Aorta (tissue), 5 donors: ENCODE results near the gene MAP3K4. TPM values are rescaled to one million over a fixed set of nuclear protein-coding genes. Genes with fewer than 3 reads are reported as not detected.
A peak's percentile ranks its signal among the peaks of the same experiment; 100 is the strongest.

Source experiments
- ATAC-seq: fragments of 200-7000 bp; cut with Tn5 transposase; one replicate; pipeline ENCODE4 v1.9.1; 2022; ENCODE audit warnings: moderate library complexity; ENCODE audit not compliant: low FRiP score
- DNase-seq, 2 donors: peaks; one replicate each; pipeline ENCODE4 v3.0.0-alpha.2; 2020
- H3K27ac ChIP-seq, 2 donors: one replicate each; pipeline ENCODE4 v1.5.1; 2013; ENCODE audit warnings: low read length in 2 of 2, mild to moderate bottlenecking in 2 of 2, moderate library complexity in 2 of 2, control low read depth in 1 of 2, inconsistent platforms in 1 of 2, low read depth in 1 of 2
- H3K27me3 ChIP-seq, 2 donors: one replicate each; pipeline ENCODE4 v1.6.1; 2013; ENCODE audit warnings: control low read depth in 1 of 2, low read length in 1 of 2, mild to moderate bottlenecking in 1 of 2, moderate library complexity in 1 of 2; ENCODE audit not compliant: insufficient read depth in 2 of 2, control insufficient read depth in 1 of 2
- H3K36me3 ChIP-seq, 2 donors: one replicate each; pipeline ENCODE4 v1.6.1; 2013; ENCODE audit warnings: control low read depth in 1 of 2, low read length in 1 of 2, mild to moderate bottlenecking in 1 of 2; ENCODE audit not compliant: insufficient read depth in 2 of 2, control insufficient read depth in 1 of 2
- H3K4me1 ChIP-seq, 2 donors: one replicate each; pipeline ENCODE4 v1.6.1; 2013; ENCODE audit warnings: low read length in 2 of 2, control low read depth in 1 of 2, mild to moderate bottlenecking in 1 of 2, moderate library complexity in 1 of 2; ENCODE audit not compliant: insufficient read depth in 2 of 2, control insufficient read depth in 1 of 2
- H3K4me3 ChIP-seq, 2 donors: one replicate each; pipeline ENCODE4 v1.5.1; 2013; ENCODE audit warnings: low read length in 2 of 2, control low read depth in 1 of 2, mild to moderate bottlenecking in 1 of 2
- H3K9me3 ChIP-seq: one replicate; pipeline ENCODE4 v1.6.1; 2013; ENCODE audit warnings: mild to moderate bottlenecking, low read length; ENCODE audit not compliant: control insufficient read depth
- WGBS, 2 donors: extraction: QIAGEN DNeasy Blood & Tissue Kit; methylation state at CpG; one replicate each; pipeline ENCODE4 v1.1.7; 2013; 5-methylcytosine and 5-hydroxymethylcytosine counted together
- intact Hi-C, 2 donors: fragments of 100-400 bp; cut with DNase I; formaldehyde crosslinking; loops; one replicate each; pipeline versions ENCODE4 v1.14.2 to v1.15.0; 2022
- polyA plus RNA-seq, 2 donors: library from polyadenylated mRNA; stranded (reverse); fragments of 200-250 nt; gene quantifications; one replicate each; pipeline ENCODE4 v1.2.3, GENCODE V29; 2013
- total RNA-seq, 2 donors: library from RNA; stranded (reverse); fragmentation: NEBNext Ultra II Directional; extraction: Animal tissue kit (Norgen Biotek cat#: 25700); gene quantifications; one replicate each; pipeline ENCODE4 v1.2.1, GENCODE V29; 2021
- donor health status: healthy with polysubstance abuse.
- donor health status: Bipolar disorder and iron deficiency.
- donor health status: DM: no; HTN: no; CAD: no.
- donor health status: DM: no; HTN: no; CAD: no.
- donor health status: DM: yes; HTN: yes; CAD: no.

The MAP3K4 gene
- total and polyA plus RNA-seq, 4 donors, result 5.3 to 63.7 (median 32.8) TPM

DNA sequence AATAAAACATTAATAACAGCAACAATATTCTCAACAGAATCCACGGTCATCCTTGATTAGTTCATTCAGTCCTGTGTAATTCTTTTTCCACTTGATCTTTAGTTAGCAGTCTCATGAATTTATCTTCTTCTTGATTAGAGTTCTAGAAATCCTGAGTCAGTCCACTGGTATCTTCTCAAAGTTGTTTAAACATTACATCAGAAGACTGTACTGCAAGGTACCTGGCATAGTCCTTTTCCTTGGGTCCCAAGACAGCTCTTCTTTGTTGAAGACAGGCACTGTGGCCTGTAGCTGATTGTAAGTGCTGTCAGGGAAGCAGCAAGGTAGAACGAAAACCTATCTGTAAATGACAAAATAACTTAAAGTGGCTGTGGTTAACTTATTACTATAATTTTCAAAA, 11.8 kb downstream of the MAP3K4 start:
- Histone ChIP-seq H3K27me3 (no peaks in the 10 kb centered on the region), H3K4me3 (no peak overlapping the region), H3K36me3 (no peaks in the 10 kb centered on the region), H3K9me3 (no peaks in the 10 kb centered on the region), H3K4me1 (peaks cover 0 to 3% of the 10 kb centered on the region in 2 donors), H3K27ac (no peak overlapping the region)
- WGBS, 2 donors, result 91 to 97% methylated on average over 2 of the region's 2 CpGs
- intact Hi-C loops, result no loop called here
- DNase-seq (no peak), ATAC-seq (no peak)

DNA sequence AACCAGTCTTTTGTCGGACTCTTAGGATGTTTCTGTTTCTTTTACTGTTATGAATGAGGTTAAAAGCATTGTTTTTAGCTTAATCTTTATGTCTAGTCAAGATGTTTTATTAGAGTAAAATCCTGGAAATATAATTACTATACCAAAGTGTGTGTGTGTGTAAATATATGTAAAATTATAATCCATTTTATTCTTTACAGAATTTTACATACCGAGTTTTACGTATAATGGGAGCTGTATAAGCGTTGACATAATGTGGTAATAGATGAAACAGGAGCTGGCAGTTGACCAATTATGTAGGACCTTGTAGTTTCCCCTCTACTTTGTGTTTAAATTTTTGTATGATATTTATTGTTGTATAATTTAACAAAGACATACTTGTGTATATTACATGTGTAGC, 16.7 kb downstream of the MAP3K4 start:
- intact Hi-C loops, result no loop called here
- no peaks in the 10 kb centered on the region for H3K27me3 ChIP-seq
- ATAC-seq (no peak), DNase-seq (no peak)
- 95 to 96% methylated on average over 4 of the region's 4 CpGs for WGBS, 2 donors
- H3K36me3 ChIP-seq, result no peaks in the 10 kb centered on the region
- H3K4me3 ChIP-seq, result no peak overlapping the region
- H3K9me3 ChIP-seq, result no peaks in the 10 kb centered on the region
- H3K4me1 ChIP-seq, result peaks cover 4 to 9% of the 10 kb centered on the region in 2 donors
- H3K27ac ChIP-seq, result no peak overlapping the region

DNA sequence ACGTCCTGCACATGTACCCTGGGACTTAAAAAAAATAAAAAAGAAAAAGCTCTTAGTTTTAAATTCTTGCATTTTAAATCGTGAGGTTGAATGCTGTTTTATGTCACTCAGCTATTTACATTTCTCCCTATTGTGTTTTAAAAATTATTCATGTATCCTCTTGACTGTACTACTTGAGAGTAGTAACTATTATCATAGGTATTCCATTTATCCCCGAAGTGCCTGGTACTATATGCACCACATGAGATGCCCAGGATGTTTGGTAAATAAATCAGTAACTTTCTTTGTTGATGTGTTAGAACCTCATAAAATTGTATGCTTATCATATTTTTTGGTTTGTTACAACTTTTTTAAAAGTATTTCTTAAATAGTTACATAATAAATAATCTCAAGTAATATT, 18.4 kb downstream of the MAP3K4 start:
- DNase-seq (no peak), ATAC-seq (no peak)
- 82 to 88% methylated on average over 3 of the region's 3 CpGs for WGBS, 2 donors
- no peak overlapping the region for H3K4me3 ChIP-seq
- no peak overlapping the region for H3K27ac ChIP-seq
- no peaks in the 10 kb centered on the region for H3K27me3 ChIP-seq
- H3K36me3 ChIP-seq, result no peaks in the 10 kb centered on the region
- H3K4me1 ChIP-seq, result peaks cover 4 to 9% of the 10 kb centered on the region in 2 donors
- intact Hi-C loops, result no loop called here
- no peaks in the 10 kb centered on the region for H3K9me3 ChIP-seq

DNA sequence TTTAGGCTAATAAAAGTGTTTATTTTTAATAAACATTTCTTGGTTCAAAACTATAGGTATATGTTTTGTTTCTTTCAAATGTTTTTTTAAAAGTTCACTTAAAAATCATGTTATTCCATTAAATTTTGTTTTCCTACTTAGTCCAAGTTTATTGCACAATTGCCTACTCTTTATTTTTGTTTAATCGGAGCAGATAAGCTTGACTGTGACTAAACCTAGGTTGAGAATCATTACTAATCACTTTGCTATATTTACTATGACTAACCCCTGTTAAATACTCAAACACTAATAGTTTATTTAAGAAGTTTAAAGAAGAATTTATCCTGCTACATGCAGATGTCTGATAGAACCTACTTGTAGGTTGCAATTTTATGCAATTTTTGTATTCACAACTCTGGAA, 18.8 kb downstream of the MAP3K4 start:
- DNase-seq (no peak), ATAC-seq (no peak)
- H3K9me3 ChIP-seq, result no peaks in the 10 kb centered on the region
- H3K36me3 ChIP-seq, result no peaks in the 10 kb centered on the region
- peaks cover 4 to 9% of the 10 kb centered on the region in 2 donors for H3K4me1 ChIP-seq
- H3K4me3 ChIP-seq, result no peak overlapping the region
- H3K27ac ChIP-seq, result no peak overlapping the region
- WGBS, 2 donors, result 4 to 13% methylated on average over 1 of the region's 1 CpG
- intact Hi-C loops, result no loop called here
- no peaks in the 10 kb centered on the region for H3K27me3 ChIP-seq

DNA sequence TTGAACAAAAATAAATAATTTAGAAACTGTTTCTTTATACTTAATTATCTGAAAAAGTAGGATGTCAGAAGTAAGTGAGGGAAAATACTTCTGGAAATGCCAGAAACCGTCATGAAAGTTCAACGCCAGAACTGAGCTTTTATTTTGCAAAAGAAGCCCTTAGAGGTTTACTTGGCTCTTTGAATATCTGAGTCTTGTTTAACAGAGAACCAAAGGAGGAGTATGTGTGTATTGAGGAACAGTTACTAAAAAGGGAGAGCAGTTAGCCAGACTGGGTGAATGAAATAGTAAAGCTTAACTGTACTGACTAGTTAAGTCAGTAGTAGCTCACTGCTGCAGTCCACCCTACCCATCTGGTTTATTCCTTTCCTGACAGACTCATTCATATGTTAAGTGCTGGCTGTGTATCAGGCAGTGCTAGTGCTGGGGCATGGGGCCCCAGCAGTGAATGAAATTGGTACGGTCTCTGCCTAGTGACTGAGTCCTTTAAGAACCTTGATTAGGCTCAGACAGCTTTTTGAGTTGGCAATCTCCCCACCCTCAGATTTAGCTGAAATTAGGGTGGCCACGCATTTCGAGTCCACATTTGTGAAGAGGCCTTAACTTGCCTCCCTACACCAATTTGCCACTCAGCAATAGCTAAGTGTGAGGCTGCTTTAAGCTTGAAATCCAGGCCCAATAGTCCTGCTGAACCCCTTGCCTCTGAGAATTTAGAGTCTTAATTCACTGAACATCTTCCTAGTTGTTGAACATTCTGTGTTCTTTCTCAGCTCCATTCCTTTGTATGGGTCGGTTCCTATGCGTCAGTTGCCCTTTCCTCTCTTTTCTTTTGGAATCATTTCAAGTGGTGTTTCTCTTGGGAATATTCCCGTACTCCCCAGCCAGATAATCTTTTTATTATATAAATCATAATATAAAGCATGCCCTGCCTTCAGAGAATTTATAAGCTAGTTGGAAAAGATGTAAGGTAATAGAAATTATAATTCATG, 20.2 kb downstream of the MAP3K4 start:
- 5 to 8% methylated on average over 8 of the region's 8 CpGs for WGBS, 2 donors
- Histone ChIP-seq H3K27me3 (no peaks in the 10 kb centered on the region), H3K9me3 (no peaks in the 10 kb centered on the region), H3K27ac (peak overlapping the region in 1 of 2 donors; percentile 66), H3K36me3 (no peaks in the 10 kb centered on the region), H3K4me3 (no peak overlapping the region), H3K4me1 (peaks cover 4 to 9% of the 10 kb centered on the region in 2 donors)
- ATAC-seq, result peak; percentile 63
- intact Hi-C loops, result no loop called here
- DNase-seq, result no peak

DNA sequence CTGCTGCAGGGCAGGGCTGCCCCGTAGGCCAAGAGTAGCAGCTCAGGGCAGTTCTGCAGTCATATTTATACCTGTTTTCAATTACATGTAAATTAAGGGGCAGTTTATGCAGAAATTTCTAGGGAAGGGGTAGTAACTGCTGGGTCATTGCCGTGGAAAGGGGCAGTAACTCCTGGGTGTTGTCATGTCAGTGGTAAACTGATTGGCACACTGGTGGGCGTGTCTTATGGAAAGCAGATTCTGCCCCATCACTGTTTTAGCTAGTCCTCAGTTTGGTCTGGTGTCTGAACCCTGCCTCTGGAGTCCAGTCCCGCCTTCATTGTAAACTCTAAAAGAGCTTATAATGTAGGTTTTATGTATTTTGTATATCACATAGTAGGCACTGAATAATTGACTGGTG, 22.1 kb downstream of the MAP3K4 start:
- no peak overlapping the region for H3K27ac ChIP-seq
- 96 to 97% methylated on average over 4 of the region's 4 CpGs for WGBS, 2 donors

DNA sequence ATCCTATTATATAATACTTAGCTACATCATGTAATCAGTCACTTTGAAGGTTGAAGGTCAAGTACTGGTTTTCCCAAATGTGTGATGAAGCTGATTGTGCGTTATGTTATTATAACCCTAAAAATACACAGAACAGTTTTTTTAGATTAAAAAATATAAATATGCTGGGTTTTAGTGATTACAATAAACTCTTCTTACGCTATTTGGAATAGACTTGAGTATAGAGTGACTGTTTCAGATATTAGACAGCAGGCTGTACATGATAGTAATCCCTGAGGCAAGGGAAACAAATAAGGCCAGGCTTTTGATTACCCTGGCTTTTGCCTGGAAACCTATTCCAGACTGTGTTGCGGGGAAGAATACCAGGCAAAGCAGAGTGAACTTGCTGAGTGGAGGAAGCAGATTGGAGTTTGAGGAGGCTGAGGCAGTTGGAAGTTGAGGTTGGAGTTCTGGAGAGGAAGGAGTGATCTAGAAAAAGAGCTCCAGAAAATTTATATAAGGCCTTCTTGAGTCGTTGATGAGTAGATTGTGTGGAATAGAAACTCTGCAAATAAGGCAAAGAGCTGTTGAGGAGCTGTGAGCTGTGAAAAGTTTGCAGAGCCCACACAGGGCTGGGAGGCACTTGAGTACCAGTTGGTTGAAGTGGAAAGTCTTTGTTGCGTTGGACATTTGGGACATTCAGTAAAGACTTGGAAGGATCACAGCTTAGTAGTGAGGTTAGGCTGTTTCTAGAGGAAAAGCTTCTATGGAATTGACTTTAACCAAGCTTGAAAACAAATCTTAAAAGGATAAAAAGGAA, 26.4 kb downstream of the MAP3K4 start:
- intact Hi-C loops, result no loop called here
- Histone ChIP-seq H3K4me1 (no peaks in the 10 kb centered on the region), H3K36me3 (peaks cover 0 to 3% of the 10 kb centered on the region in 2 donors), H3K9me3 (no peaks in the 10 kb centered on the region), H3K4me3 (no peak overlapping the region), H3K27ac (no peak overlapping the region), H3K27me3 (no peaks in the 10 kb centered on the region)
- no peak for DNase-seq
- 79 to 93% methylated on average over 5 of the region's 5 CpGs for WGBS, 2 donors
- ATAC-seq, result no peak

More for the DNA sequence above, 22.1 kb downstream of the MAP3K4 start:
- Histone ChIP-seq H3K4me3 (no peak overlapping the region), H3K27me3 (no peaks in the 10 kb centered on the region), H3K4me1 (peaks cover 4 to 9% of the 10 kb centered on the region in 2 donors), H3K9me3 (no peaks in the 10 kb centered on the region), H3K36me3 (no peaks in the 10 kb centered on the region)
- intact Hi-C loops, result no loop called here
- no peak for DNase-seq
- no peak for ATAC-seq

DNA sequence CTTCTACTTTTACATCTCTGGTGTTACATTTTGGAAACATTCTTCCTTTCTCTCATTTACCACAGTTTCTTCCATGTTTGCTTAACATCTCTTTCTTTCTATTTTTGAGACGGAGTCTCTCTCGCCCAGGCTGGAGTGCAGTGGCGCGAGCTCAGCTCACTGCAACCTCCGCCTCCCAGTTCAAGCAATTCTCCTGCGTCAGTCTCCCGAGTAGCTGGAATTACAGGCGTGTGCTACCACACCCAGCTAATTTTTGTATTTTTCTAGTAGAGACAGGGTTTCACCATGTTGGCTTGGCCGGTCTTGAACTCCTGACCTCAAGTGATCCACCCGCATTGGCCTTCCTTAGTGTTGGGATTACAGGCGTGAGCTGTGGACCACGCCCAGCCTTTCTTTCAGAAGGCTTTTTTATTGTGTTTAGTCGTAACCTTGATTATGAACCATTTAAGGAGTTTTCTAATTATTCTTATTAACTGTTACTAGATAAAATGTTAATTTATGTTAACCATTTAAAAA, 27.8 kb downstream of the MAP3K4 start:
- ATAC-seq (no peak), DNase-seq (no peak)
- Histone ChIP-seq H3K27me3 (no peaks in the 10 kb centered on the region), H3K4me1 (peaks cover 0 to 2% of the 10 kb centered on the region in 2 donors), H3K36me3 (peaks cover 0 to 3% of the 10 kb centered on the region in 2 donors), H3K9me3 (no peaks in the 10 kb centered on the region), H3K4me3 (no peak overlapping the region), H3K27ac (no peak overlapping the region)
- intact Hi-C loops, result no loop called here
- WGBS, 2 donors, result 89 to 93% methylated on average over 13 of the region's 13 CpGs
